Right lobe of liver (tissue), 4 donors: Measurements from ENCODE around the gene TAS2R43.

ENCODE experiments used
- POLR2A ChIP-seq: fragments of 450-650 bp; IDR thresholded peaks from one replicate; pipeline ENCODE4 v1.6.1; 2017; ENCODE audit warnings: antibody characterized with exemption, mild to moderate bottlenecking
- TF ChIP-seq, protein P1 (sequence below), 4 donors: fragments of 200-600 bp in 3 of 4; fragments of 450-650 bp in 1 of 4; IDR thresholded peaks; one replicate each; pipeline versions ENCODE4 v1.5.1 to v1.8.0; 2016 to 2022; ENCODE audit warnings: antibody characterized with exemption in 4 of 4, mild to moderate bottlenecking in 2 of 4
- donor health status: DM: no; HTN: no; CAD: no.
- donor health status: DM: no; HTN: no; CAD: no.
- donor health status: DM: no; HTN: yes; CAD: no.

DNA sequence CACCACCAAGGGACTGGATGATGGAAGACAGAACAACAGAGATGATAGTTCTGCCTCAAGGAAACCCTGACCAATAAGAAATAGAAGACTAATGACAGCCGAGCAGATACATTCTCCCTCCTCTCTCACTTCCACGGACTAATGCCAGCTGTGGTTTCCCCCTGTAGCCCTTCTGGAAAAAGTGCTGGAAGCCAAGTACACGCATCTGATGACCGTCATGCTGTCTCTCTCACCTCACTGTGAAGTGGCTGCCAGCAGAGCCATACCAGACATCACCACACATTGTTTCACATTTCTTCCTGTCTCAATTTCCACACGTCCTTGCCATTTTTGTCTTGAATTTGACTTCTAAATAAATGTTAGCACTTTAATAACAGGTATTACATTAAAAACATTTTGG lies 2.9 kb downstream of the TAS2R43 start:
- TF ChIP-seq, protein P1, sequence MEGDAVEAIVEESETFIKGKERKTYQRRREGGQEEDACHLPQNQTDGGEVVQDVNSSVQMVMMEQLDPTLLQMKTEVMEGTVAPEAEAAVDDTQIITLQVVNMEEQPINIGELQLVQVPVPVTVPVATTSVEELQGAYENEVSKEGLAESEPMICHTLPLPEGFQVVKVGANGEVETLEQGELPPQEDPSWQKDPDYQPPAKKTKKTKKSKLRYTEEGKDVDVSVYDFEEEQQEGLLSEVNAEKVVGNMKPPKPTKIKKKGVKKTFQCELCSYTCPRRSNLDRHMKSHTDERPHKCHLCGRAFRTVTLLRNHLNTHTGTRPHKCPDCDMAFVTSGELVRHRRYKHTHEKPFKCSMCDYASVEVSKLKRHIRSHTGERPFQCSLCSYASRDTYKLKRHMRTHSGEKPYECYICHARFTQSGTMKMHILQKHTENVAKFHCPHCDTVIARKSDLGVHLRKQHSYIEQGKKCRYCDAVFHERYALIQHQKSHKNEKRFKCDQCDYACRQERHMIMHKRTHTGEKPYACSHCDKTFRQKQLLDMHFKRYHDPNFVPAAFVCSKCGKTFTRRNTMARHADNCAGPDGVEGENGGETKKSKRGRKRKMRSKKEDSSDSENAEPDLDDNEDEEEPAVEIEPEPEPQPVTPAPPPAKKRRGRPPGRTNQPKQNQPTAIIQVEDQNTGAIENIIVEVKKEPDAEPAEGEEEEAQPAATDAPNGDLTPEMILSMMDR (IDR thresholded peaks at IDR 0.05), result no peak
- no peak for TF ChIP-seq POLR2A
